ENCODE measurements around the gene CNNM3.

CNNM3 gene

GRCh38 chr2:96771796-96772618, 44.1 kb upstream of the CNNM3 start:
- Histone ChIP-seq H2AK5ac (ENCODE audit: low read length) (no peak overlapping the region), H3K9ac (ENCODE audit: low read length) (no peak overlapping the region), H4K5ac (ENCODE audit: low read length) (no peak overlapping the region), H3K27me3 (ENCODE audit: insufficient read depth, low read length, poor library complexity) (no peaks in the 10 kb centered on the region), H3K36me3 (ENCODE audit: control insufficient read depth, insufficient read depth, low read length) (no peaks in the 10 kb centered on the region), H3K79me1 (ENCODE audit: low read length) (peaks cover 14% of the 10 kb centered on the region), H3K27ac (ENCODE audit: low read depth, low read length) (no peak overlapping the region), H3K4ac (ENCODE audit: low read depth, low read length) (no peak overlapping the region), H3K56ac (ENCODE audit: low read length) (peak overlapping the region; percentile 25), H3K4me2 (ENCODE audit: low read length) (no peak overlapping the region), H4K8ac (ENCODE audit: low read depth, low read length) (no peak overlapping the region), H2BK5ac (ENCODE audit: low read length) (no peak overlapping the region), H3K18ac (ENCODE audit: low read length) (no peak overlapping the region), H3K4me3 (ENCODE audit: low read length) (no peak overlapping the region), H3K79me2 (ENCODE audit: control insufficient read depth, insufficient read depth, low read length) (no peaks in the 10 kb centered on the region), H2BK15ac (replicated peaks; ENCODE audit: low read depth) (no peak overlapping the region), H3K23ac (ENCODE audit: low read length) (peak overlapping the region; percentile 66), H2BK120ac (ENCODE audit: low read depth, low read length) (no peak overlapping the region), H3K4me1 (ENCODE audit: control insufficient read depth, low read depth, low read length) (peaks cover 2% of the 10 kb centered on the region)
- peak; percentile 62 for DNase-seq
- WGBS (ENCODE audit: extremely low coverage, insufficient coverage, low lambda C conversion rate), result no CpG with 5 or more reads among the region's 20 CpGs

- no peak overlapping the region for H3K18ac ChIP-seq (ENCODE audit: low read length)
- no peak overlapping the region for H2BK120ac ChIP-seq (ENCODE audit: low read depth, low read length)
- no peaks in the 10 kb centered on the region for H3K79me2 ChIP-seq (ENCODE audit: control insufficient read depth, insufficient read depth, low read length)
- no CpG with 5 or more reads among the region's 12 CpGs for WGBS (ENCODE audit: extremely low coverage, insufficient coverage, low lambda C conversion rate)
- peaks cover 2% of the 10 kb centered on the region for H3K4me1 ChIP-seq (ENCODE audit: control insufficient read depth, low read depth, low read length)
- no peak overlapping the region for H3K4ac ChIP-seq (ENCODE audit: low read depth, low read length)
- H3K79me1 ChIP-seq (ENCODE audit: low read length), result peaks cover 9% of the 10 kb centered on the region
- no peak overlapping the region for H2BK15ac ChIP-seq (replicated peaks; ENCODE audit: low read depth)
- no peak overlapping the region for H3K4me3 ChIP-seq (ENCODE audit: low read length)
- no peak overlapping the region for H3K9ac ChIP-seq (ENCODE audit: low read length)
- no peaks in the 10 kb centered on the region for H3K27me3 ChIP-seq (ENCODE audit: insufficient read depth, low read length, poor library complexity)
- DNase-seq, result no peak
- H4K5ac ChIP-seq (ENCODE audit: low read length), result no peak overlapping the region
- H3K56ac ChIP-seq (ENCODE audit: low read length), result no peak overlapping the region
- no peak overlapping the region for H2AK5ac ChIP-seq (ENCODE audit: low read length)
- no peak overlapping the region for H4K8ac ChIP-seq (ENCODE audit: low read depth, low read length)
- no peak overlapping the region for H3K4me2 ChIP-seq (ENCODE audit: low read length)
- no peak overlapping the region for H3K27ac ChIP-seq (ENCODE audit: low read depth, low read length)
- H3K23ac ChIP-seq (ENCODE audit: low read length), result no peak overlapping the region
- no peak overlapping the region for H2BK5ac ChIP-seq (ENCODE audit: low read length)
- H3K36me3 ChIP-seq (ENCODE audit: control insufficient read depth, insufficient read depth, low read length), result no peaks in the 10 kb centered on the region
Observed at GRCh38 chr2:96772903-96773671, 43.0 kb upstream of the CNNM3 start.

- Histone ChIP-seq H3K4me3 (ENCODE audit: low read length) (no peak overlapping the region), H3K4me2 (ENCODE audit: low read length) (no peak overlapping the region), H4K5ac (ENCODE audit: low read length) (no peak overlapping the region), H3K56ac (ENCODE audit: low read length) (no peak overlapping the region), H3K23ac (ENCODE audit: low read length) (no peak overlapping the region), H3K79me1 (ENCODE audit: low read length) (peaks cover 5% of the 10 kb centered on the region), H3K4me1 (ENCODE audit: control insufficient read depth, low read depth, low read length) (peaks cover 2% of the 10 kb centered on the region), H2BK15ac (replicated peaks; ENCODE audit: low read depth) (no peak overlapping the region), H3K27me3 (ENCODE audit: insufficient read depth, low read length, poor library complexity) (no peaks in the 10 kb centered on the region), H3K18ac (ENCODE audit: low read length) (no peak overlapping the region), H3K27ac (ENCODE audit: low read depth, low read length) (no peak overlapping the region), H3K4ac (ENCODE audit: low read depth, low read length) (no peak overlapping the region), H2BK120ac (ENCODE audit: low read depth, low read length) (no peak overlapping the region), H4K8ac (ENCODE audit: low read depth, low read length) (no peak overlapping the region), H3K79me2 (ENCODE audit: control insufficient read depth, insufficient read depth, low read length) (no peaks in the 10 kb centered on the region), H2AK5ac (ENCODE audit: low read length) (no peak overlapping the region), H3K36me3 (ENCODE audit: control insufficient read depth, insufficient read depth, low read length) (no peaks in the 10 kb centered on the region), H3K9ac (ENCODE audit: low read length) (no peak overlapping the region), H2BK5ac (ENCODE audit: low read length) (no peak overlapping the region)
- DNase-seq, result peak; percentile 34
- no CpG with 5 or more reads among the region's 7 CpGs for WGBS (ENCODE audit: extremely low coverage, insufficient coverage, low lambda C conversion rate)
Observed at GRCh38 chr2:96773922-96774321, 42.1 kb upstream of the CNNM3 start.

- Histone ChIP-seq H3K4me1 (ENCODE audit: control insufficient read depth, low read depth, low read length) (peaks cover 2% of the 10 kb centered on the region), H3K79me1 (ENCODE audit: low read length) (peaks cover 3% of the 10 kb centered on the region), H3K23ac (ENCODE audit: low read length) (no peak overlapping the region), H3K9ac (ENCODE audit: low read length) (no peak overlapping the region), H3K4ac (ENCODE audit: low read depth, low read length) (no peak overlapping the region), H3K4me2 (ENCODE audit: low read length) (no peak overlapping the region), H3K79me2 (ENCODE audit: control insufficient read depth, insufficient read depth, low read length) (no peaks in the 10 kb centered on the region), H3K56ac (ENCODE audit: low read length) (no peak overlapping the region), H2AK5ac (ENCODE audit: low read length) (no peak overlapping the region), H3K18ac (ENCODE audit: low read length) (no peak overlapping the region), H2BK15ac (replicated peaks; ENCODE audit: low read depth) (no peak overlapping the region), H2BK120ac (ENCODE audit: low read depth, low read length) (no peak overlapping the region), H3K36me3 (ENCODE audit: control insufficient read depth, insufficient read depth, low read length) (no peaks in the 10 kb centered on the region), H4K5ac (ENCODE audit: low read length) (no peak overlapping the region), H2BK5ac (ENCODE audit: low read length) (no peak overlapping the region), H3K4me3 (ENCODE audit: low read length) (no peak overlapping the region), H3K27ac (ENCODE audit: low read depth, low read length) (no peak overlapping the region), H4K8ac (ENCODE audit: low read depth, low read length) (no peak overlapping the region), H3K27me3 (ENCODE audit: insufficient read depth, low read length, poor library complexity) (no peaks in the 10 kb centered on the region)
- no peak for DNase-seq
- no CpG with 5 or more reads among the region's 1 CpG for WGBS (ENCODE audit: extremely low coverage, insufficient coverage, low lambda C conversion rate)
Observed at GRCh38 chr2:96775160-96775559, 40.9 kb upstream of the CNNM3 start.

- no peak overlapping the region for H2BK5ac ChIP-seq (ENCODE audit: low read length)
- H3K4me2 ChIP-seq (ENCODE audit: low read length), result no peak overlapping the region
- H3K79me2 ChIP-seq (ENCODE audit: control insufficient read depth, insufficient read depth, low read length), result no peaks in the 10 kb centered on the region
- no peak overlapping the region for H2BK15ac ChIP-seq (replicated peaks; ENCODE audit: low read depth)
- no peak overlapping the region for H2AK5ac ChIP-seq (ENCODE audit: low read length)
- H3K56ac ChIP-seq (ENCODE audit: low read length), result no peak overlapping the region
- no peak for DNase-seq
- no peaks in the 10 kb centered on the region for H3K79me1 ChIP-seq (ENCODE audit: low read length)
- WGBS (ENCODE audit: extremely low coverage, insufficient coverage, low lambda C conversion rate), result no CpG with 5 or more reads among the region's 4 CpGs
- H4K5ac ChIP-seq (ENCODE audit: low read length), result no peak overlapping the region
- H4K8ac ChIP-seq (ENCODE audit: low read depth, low read length), result no peak overlapping the region
- no peaks in the 10 kb centered on the region for H3K27me3 ChIP-seq (ENCODE audit: insufficient read depth, low read length, poor library complexity)
- H3K9ac ChIP-seq (ENCODE audit: low read length), result no peak overlapping the region
- no peak overlapping the region for H3K4me3 ChIP-seq (ENCODE audit: low read length)
- no peaks in the 10 kb centered on the region for H3K36me3 ChIP-seq (ENCODE audit: control insufficient read depth, insufficient read depth, low read length)
- no peak overlapping the region for H3K4ac ChIP-seq (ENCODE audit: low read depth, low read length)
- H2BK120ac ChIP-seq (ENCODE audit: low read depth, low read length), result no peak overlapping the region
- H3K18ac ChIP-seq (ENCODE audit: low read length), result no peak overlapping the region
- H3K23ac ChIP-seq (ENCODE audit: low read length), result no peak overlapping the region
- H3K4me1 ChIP-seq (ENCODE audit: control insufficient read depth, low read depth, low read length), result no peaks in the 10 kb centered on the region
- H3K27ac ChIP-seq (ENCODE audit: low read depth, low read length), result no peak overlapping the region
Observed at GRCh38 chr2:96783388-96783787, 32.7 kb upstream of the CNNM3 start.

Measured in mesendoderm (in vitro differentiated cells).